Erythroblast (primary cell): ENCODE data around the gene CA10.

ENCODE experiments used
- GATA1 ChIP-seq: IDR thresholded peaks from 2 replicates; pipeline ENCODE4 v1.6.1; 2011; ENCODE audit warnings: low read depth, mild to moderate bottlenecking, control low read depth, low read length, moderate library complexity
- POLR2A ChIP-seq: IDR thresholded peaks from 2 replicates; pipeline ENCODE4 v1.6.1; 2011; ENCODE audit warnings: mild to moderate bottlenecking, low read length

GRCh38 chr17:51646539-51646938 lies 512.0 kb downstream of the CA10 start:
- no peak for TF ChIP-seq POLR2A
- TF ChIP-seq GATA1, result no peak
